Neural crest cell (in vitro differentiated cells): ENCODE data around the gene FXYD1. TPM values are rescaled to one million over a fixed set of nuclear protein-coding genes. Genes with fewer than 3 reads are reported as not detected.

ENCODE experiments used
- DNase-seq: peaks from one replicate; pipeline ENCODE4 v3.0.0; 2021; ENCODE audit warnings: low read depth, mixed read lengths, low spot score
- H3K27ac Mint-ChIP-seq: one replicate; pipeline ENCODE4 v1.8.0; 2021; ENCODE audit warnings: mild to moderate bottlenecking, mixed read lengths; ENCODE audit not compliant: unreplicated experiment
- H3K27me3 Mint-ChIP-seq: 2 replicates; pipeline ENCODE4 v1.8.0; 2021; ENCODE audit warnings: low read depth, mild to moderate bottlenecking, mixed read lengths
- H3K36me3 Mint-ChIP-seq: 2 replicates; pipeline ENCODE4 v1.8.0; 2021; ENCODE audit warnings: low read depth, mild to moderate bottlenecking, mixed read lengths
- H3K4me1 Mint-ChIP-seq: 2 replicates; pipeline ENCODE4 v1.8.0; 2021; ENCODE audit warnings: mixed read lengths
- H3K4me3 Mint-ChIP-seq: one replicate; pipeline ENCODE4 v1.8.0; 2021; ENCODE audit warnings: mild to moderate bottlenecking, mixed read lengths
- H3K9me3 Mint-ChIP-seq: 2 replicates; pipeline ENCODE4 v1.8.0; 2021; ENCODE audit warnings: mixed read lengths
- total RNA-seq: library from RNA; stranded (reverse); gene quantifications from 2 replicates; pipeline ENCODE4 v1.2.1, GENCODE V29; 2021
- TF ChIP-seq, protein P1 (sequence below): fragments of 200-600 bp; sonication (generic); conservative IDR thresholded peaks from 2 replicates; pipeline ENCODE4 v1.5.0; 2021; ENCODE audit warnings: antibody characterized with exemption, mild to moderate bottlenecking

The FXYD1 gene
- total RNA-seq, 1 donor from 2014 or later = 4.2 TPM

GRCh38 chr19:35140962-35141836 lies 2.6 kb downstream of the FXYD1 start:
- no peaks in the 10 kb centered on the region for H3K36me3 Mint-ChIP-seq
- H3K4me1 Mint-ChIP-seq = peaks cover 54% of the 10 kb centered on the region
- TF ChIP-seq, protein P1, sequence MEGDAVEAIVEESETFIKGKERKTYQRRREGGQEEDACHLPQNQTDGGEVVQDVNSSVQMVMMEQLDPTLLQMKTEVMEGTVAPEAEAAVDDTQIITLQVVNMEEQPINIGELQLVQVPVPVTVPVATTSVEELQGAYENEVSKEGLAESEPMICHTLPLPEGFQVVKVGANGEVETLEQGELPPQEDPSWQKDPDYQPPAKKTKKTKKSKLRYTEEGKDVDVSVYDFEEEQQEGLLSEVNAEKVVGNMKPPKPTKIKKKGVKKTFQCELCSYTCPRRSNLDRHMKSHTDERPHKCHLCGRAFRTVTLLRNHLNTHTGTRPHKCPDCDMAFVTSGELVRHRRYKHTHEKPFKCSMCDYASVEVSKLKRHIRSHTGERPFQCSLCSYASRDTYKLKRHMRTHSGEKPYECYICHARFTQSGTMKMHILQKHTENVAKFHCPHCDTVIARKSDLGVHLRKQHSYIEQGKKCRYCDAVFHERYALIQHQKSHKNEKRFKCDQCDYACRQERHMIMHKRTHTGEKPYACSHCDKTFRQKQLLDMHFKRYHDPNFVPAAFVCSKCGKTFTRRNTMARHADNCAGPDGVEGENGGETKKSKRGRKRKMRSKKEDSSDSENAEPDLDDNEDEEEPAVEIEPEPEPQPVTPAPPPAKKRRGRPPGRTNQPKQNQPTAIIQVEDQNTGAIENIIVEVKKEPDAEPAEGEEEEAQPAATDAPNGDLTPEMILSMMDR = peak; percentile 49
- DNase-seq = peak; percentile 94
- H3K9me3 Mint-ChIP-seq = no peaks in the 10 kb centered on the region
- H3K27me3 Mint-ChIP-seq = peaks cover 53% of the 10 kb centered on the region
- H3K27ac Mint-ChIP-seq = peak overlapping the region; percentile 89
- H3K4me3 Mint-ChIP-seq = peak overlapping the region; percentile 81

- Mint-ChIP-seq H3K4me3 (peak overlapping the region; percentile 76), H3K27ac (no peak overlapping the region)
- no peak for DNase-seq
Observed at GRCh38 chr19:35141837-35142605, 3.4 kb downstream of the FXYD1 start.

GRCh38 chr19:35142606-35143230 lies 4.1 kb downstream of the FXYD1 start:
- no peaks in the 10 kb centered on the region for H3K36me3 Mint-ChIP-seq
- TF ChIP-seq, protein P1 = peak; percentile 75
- H3K4me3 Mint-ChIP-seq = no peak overlapping the region
- DNase-seq = peak; percentile 66
- H3K4me1 Mint-ChIP-seq = peaks cover 45% of the 10 kb centered on the region
- no peak overlapping the region for H3K27ac Mint-ChIP-seq
- peaks cover 65% of the 10 kb centered on the region for H3K27me3 Mint-ChIP-seq
- no peaks in the 10 kb centered on the region for H3K9me3 Mint-ChIP-seq

More at GRCh38 chr19:35141837-35142605, 3.4 kb downstream of the FXYD1 start:
- H3K9me3 Mint-ChIP-seq = no peaks in the 10 kb centered on the region
- TF ChIP-seq, protein P1 = no peak
- H3K27me3 Mint-ChIP-seq = peaks cover 58% of the 10 kb centered on the region
- no peaks in the 10 kb centered on the region for H3K36me3 Mint-ChIP-seq
- peaks cover 52% of the 10 kb centered on the region for H3K4me1 Mint-ChIP-seq

DNA sequence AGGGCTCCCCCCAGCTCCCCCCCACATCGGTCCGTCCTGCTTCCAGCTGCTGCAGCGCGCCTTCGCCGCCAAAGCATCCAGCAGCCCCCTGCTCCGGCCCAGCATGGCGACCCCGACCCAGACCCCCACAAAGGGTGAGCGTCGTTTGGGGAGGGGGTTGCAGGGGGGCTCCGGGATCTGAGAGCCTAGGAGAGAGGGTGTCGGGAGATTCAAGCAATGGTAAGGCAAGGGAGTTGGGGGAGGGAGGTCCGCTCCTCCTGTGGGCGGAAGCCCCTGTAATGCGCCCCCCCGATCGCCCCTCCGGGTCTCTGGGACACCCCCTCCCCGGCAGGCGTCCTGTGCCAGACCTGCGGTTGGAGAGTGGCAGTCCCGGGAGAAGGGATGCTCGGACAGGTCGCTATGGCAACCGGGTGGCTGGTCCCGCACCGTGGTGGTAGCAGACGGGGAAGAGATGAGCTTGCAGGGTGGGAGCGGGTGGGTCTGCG lies 4.6 kb downstream of the FXYD1 start, which contains the start of gene FXYD7:
TSS of gene FXYD7 (plus strand) at position 25 of the 485 bp plus-strand sequence. CDS start at position 104, 79 bp downstream.
- H3K9me3 Mint-ChIP-seq = no peaks in the 10 kb centered on the region
- no peak within 1 kb of the TSS for H3K27ac Mint-ChIP-seq
- peak within 1 kb of the TSS; percentile 4 for H3K4me3 Mint-ChIP-seq
- H3K4me1 Mint-ChIP-seq = peaks cover 40% of the 10 kb centered on the region
- TF ChIP-seq, protein P1 = peak; percentile 53
- H3K27me3 Mint-ChIP-seq = peaks cover 69% of the 10 kb centered on the region
- no peak for DNase-seq
- H3K36me3 Mint-ChIP-seq = no peaks in the 10 kb centered on the region

DNA sequence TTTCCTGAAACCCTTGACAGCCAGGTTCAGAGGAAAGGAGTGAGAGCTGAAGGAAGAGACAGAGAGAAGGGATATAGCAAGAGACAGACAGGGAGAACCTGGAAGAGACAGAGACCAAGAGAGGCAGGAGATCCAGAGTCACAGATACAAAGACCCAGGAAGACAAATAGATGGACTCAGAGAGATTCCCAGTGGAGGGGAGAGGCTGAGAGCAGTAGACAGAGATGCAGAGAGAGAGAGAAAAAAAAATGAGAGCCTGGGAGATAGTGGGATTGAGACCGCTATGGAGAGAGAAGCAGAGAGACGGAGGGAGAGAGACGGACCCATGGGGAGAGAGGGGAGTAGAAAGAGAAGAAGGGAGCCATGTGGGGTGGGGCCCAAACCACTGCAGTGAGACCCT lies 5.2 kb downstream of the FXYD1 start:
- H3K27me3 Mint-ChIP-seq = peaks cover 71% of the 10 kb centered on the region
- H3K27ac Mint-ChIP-seq = no peak overlapping the region
- H3K4me1 Mint-ChIP-seq = peaks cover 38% of the 10 kb centered on the region
- TF ChIP-seq, protein P1 = no peak
- DNase-seq = no peak
- H3K9me3 Mint-ChIP-seq = no peaks in the 10 kb centered on the region
- peak overlapping the region; percentile 4 for H3K4me3 Mint-ChIP-seq
- H3K36me3 Mint-ChIP-seq = no peaks in the 10 kb centered on the region
